Skeletal muscle cell (primary cell): ENCODE results near the gene RUNX2.
"Not testable (repeated sequence)": the region's sequence is repeated elsewhere in the genome, so short reads cannot be mapped to it uniquely, and the experiment has no call there.

Experiments
- DNase-seq: peaks from one replicate; pipeline ENCODE4 v3.0.0-alpha.2; 2010; ENCODE audit warnings: low read depth
- H3K4me3 ChIP-seq: 2 replicates; pipeline ENCODE4 v1.5.1; 2011; ENCODE audit warnings: low read depth, mild to moderate bottlenecking, control low read depth, low read length, moderate library complexity

RUNX2 gene

GRCh38 chr6:45447716-45448115, 119.6 kb downstream of the RUNX2 start:
- DNase-seq, result no peak
- no peak overlapping the region for H3K4me3 ChIP-seq

DNA sequence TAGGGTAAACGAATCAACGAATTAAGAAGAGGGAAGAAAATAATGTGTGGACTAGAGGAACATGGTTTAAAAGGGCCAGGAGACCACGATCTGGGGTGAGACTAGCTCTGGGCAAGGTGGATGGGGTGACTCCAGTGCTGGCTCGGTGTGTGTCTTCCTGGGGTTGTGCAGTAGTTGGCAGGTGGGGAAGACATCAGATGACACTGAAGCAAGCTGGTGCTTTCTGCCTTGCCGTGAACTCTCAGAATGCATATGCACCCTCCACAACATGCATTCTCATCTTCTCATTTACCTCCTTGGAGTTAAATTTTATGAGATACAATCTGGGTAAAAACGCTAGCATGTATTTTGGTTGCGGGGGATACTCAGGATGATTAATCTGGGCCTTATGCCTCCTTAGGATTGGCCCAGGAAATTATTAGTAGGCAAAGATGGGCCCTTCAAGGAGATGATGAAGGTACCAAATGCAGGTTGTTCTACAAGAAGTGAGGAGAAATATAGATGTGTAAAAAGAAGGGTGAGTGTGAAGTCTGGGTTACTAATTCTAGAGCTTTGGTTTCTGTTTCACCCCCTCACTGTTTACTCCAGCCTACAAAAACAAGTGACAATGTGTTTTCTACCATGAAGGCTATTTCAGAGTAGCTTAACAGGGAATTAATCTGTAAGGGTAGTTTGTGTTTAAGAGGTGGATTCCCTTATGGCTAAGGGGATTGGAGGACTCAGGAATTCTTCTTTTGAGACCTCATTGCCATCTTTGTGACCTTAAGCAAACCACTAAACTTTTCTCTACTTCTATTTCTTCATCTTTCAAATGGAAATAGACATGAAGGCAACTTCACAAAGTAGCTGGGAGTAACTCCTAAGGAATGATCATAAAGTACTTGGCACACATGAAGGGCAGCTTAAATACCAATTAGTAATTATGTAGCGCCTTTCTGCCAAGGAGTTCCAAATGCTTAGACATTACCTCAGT, 120.6 kb downstream of the RUNX2 start:
- peak; percentile 69 for DNase-seq
- no peak overlapping the region for H3K4me3 ChIP-seq

- H3K4me3 ChIP-seq, result no peak overlapping the region
- DNase-seq, result no peak
Measured at GRCh38 chr6:45450132-45450531, 122.0 kb downstream of the RUNX2 start.

GRCh38 chr6:45450831-45451230, 122.7 kb downstream of the RUNX2 start:
- DNase-seq, result no peak
- no peak overlapping the region for H3K4me3 ChIP-seq

GRCh38 chr6:45454008-45454911, 126.1 kb downstream of the RUNX2 start:
- DNase-seq, result no peak
- no peak overlapping the region for H3K4me3 ChIP-seq

DNA sequence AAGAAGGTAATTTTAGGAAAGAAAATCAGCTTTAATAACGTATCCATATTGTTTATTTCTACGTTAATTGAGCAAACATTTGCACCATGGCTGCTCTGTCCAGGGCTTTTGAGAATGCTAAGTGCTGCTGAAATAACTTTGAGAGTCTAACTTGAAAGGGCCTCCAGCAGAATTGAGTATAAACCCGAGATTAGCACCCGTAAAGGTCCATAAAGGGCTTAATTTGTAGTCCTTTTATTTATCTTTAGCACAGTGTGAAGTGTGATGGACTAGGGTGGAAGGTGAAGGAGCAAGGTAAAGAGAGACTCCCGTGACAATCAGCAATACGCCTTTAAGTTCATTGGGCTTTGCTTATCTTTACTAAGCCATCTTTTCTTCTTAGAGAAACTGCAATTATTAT, 127.3 kb downstream of the RUNX2 start:
- DNase-seq, result no peak
- no peak overlapping the region for H3K4me3 ChIP-seq

GRCh38 chr6:45457141-45457540, 129.0 kb downstream of the RUNX2 start:
- DNase-seq, result no peak
- H3K4me3 ChIP-seq, result no peak overlapping the region

DNA sequence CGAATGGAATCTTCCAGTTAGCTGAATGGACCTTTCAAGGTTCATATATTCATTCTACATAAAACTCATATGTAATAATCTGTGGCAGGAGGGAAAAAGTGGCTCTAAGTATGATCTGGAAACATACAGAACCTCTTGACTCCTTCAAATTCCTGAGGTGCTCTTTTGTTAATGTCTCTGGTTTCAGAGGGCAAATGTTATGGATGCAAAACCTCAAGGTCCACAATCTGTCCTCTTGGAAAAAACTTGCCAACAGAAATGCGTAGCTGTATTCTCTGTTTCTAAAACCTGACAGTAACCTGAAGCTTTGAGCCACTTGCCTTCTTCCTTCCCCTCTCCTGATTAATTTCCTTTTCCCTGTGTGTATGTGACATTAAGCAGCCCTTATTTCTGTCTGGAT, 130.5 kb downstream of the RUNX2 start:
- DNase-seq, result no peak
- no peak overlapping the region for H3K4me3 ChIP-seq

DNA sequence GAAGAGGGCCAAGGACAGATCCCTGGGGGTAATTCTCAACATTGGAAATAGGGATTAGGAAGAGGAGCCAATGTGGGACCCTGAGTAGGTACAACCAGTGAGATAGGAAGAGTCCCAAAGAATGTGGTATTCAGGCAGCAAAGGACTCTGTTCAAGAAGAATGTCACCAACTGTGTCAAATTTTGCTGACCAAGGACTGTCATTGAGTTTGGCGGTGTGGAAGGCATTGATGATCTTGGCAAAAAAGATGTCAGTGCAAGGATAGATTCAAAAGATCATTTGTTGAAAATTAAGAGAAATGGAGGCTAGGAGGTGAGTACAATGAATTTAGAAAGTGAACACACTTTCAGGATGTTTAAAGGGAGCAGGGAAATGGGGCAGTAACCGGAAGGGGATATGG, 132.0 kb downstream of the RUNX2 start:
- no peak overlapping the region for H3K4me3 ChIP-seq
- DNase-seq, result no peak

DNA sequence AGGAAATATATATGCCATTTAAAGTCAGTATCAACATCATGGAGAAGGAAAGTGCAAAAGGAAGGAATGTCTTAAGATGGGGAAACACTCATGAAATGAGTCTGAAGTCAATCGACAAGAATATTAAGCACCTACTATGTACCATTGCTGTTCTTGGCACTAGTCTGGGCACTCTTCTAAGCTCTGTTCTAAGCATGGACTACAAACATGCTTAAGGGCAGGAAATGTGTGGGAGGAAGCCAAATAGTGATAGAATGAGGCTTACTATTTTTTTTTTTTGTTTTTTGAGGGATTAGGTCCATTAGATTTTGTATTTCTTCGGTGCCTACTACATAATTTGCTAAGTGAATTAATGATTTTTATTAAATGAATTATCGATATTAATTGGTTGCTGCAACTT, 133.4 kb downstream of the RUNX2 start:
- DNase-seq, result no peak
- H3K4me3 ChIP-seq, result no peak overlapping the region

- DNase-seq, result no peak
Measured at GRCh38 chr6:45462190-45463134, 134.3 kb downstream of the RUNX2 start.

GRCh38 chr6:45464685-45465084, 136.6 kb downstream of the RUNX2 start:
- no peak overlapping the region for H3K4me3 ChIP-seq
- no peak for DNase-seq

More at GRCh38 chr6:45462190-45463134, 134.3 kb downstream of the RUNX2 start:
- H3K4me3 ChIP-seq, result no peak overlapping the region

- no peak overlapping the region for H3K4me3 ChIP-seq
- DNase-seq, result no peak
Measured at GRCh38 chr6:45466686-45467085, 138.6 kb downstream of the RUNX2 start.

DNA sequence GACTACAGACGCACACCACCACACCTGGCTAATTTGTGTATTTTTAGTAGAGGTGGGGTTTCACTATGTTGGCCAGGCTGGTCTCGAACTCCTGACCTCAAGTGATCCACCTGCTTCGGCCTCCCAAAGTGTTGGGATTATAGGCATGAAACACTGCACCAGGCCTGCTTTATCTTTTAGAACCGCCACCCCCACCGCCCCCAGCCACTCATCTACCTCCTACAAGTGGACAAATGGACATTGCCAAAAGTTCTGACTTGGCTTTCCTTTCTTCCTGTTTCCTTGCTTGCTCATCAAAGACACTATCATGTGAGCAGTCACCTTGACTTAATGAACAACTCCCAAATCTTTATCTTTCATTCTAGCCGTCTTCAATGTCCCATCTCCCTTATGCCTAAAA, 139.3 kb downstream of the RUNX2 start:
- not testable (repeated sequence) for DNase-seq, H3K4me3 ChIP-seq

DNA sequence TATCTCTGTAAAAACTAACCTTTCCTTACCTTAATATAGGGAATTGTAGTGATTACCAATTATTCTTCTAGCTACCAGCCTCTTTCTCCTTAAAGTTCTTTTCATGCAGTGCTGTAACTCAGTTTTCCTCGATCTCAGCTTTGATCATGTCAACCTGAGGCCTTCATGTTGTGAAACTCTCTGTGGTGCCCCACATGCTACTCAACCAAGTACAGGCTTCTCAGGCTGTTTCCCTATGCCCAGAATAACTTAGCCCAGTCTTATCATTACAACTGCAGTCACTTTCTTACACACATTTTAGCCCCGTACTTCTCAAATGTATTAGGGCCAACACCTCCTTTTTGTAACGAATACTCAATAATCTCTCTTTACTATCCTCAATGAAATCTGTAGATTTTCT, 139.7 kb downstream of the RUNX2 start:
- no peak for DNase-seq
- no peak overlapping the region for H3K4me3 ChIP-seq

DNA sequence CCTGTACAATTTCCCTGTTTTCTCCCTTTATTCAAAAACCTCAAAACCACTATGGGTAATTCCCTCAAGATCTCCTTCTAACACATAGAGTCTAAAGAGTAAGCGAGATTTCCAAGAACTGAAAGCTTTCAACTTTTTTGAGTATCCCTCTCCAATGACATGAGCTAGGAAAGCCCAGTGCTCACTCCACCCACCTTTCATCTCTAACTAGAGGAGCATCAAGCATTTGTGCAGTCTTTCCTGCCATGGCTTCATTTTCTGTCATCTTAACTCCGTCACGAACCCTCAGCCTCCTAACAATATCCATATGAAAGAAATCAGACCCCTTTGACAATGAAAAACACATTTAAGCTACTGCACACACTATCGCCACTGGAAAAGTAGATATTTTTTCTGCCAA, 141.5 kb downstream of the RUNX2 start:
- no peak for DNase-seq
- H3K4me3 ChIP-seq, result no peak overlapping the region

DNA sequence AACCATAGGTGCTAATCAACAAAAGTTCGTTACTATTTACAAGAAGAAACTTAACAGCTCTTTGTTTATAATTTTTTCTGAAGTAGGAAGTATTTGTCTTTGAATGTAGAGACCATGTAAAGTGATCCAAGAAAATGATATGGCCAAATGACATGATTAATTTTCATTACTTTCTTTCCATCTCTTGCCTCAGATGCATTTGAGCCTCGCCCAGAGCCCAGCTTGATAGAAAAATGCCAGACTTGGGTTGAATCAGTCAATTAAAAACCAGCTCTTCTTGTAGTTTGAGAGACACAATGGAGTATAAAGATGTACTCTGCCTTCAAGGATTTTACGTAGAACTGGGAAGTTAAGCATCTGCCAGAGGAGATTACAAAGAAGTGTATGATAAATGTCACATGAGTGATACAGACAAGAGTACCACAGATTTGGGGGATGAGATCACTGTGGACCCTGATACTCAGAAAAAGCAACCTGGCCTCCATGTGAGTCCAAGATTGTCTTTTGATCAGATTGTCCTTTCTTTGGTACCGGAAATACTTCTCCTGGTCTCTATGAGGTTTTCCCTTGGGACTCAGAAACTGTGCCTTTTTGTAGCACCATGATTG, 142.1 kb downstream of the RUNX2 start:
- DNase-seq, result no peak
- H3K4me3 ChIP-seq, result no peak overlapping the region

DNA sequence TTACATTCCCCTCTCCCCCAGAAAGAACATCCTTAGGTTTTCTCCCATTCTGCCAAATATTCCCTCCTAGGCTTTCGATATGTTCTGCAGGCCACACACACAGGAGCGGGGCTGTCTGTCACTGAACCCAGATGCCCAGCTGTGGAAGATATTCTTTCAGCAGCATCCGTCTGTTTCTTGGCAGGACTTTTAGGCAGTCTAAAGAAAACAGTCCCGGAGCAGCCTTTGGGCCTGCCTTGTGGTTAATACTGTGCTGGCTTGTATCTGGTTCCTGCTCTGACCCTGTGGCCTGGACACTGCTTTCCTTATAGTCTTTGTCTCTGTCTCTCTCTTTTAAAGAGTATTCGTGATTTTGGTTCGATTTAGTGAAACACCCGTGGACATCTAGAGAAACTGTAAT, 144.3 kb downstream of the RUNX2 start:
- H3K4me3 ChIP-seq, result no peak overlapping the region
- peak; percentile 57 for DNase-seq
